ENCODE measurements around the gene ZBTB24.
A peak's percentile ranks its signal among the peaks of the same experiment; 100 is the strongest.

ZBTB24 gene

GRCh38 chr6:109451376-109451775 is 31.6 kb downstream of the ZBTB24 start:
- DNase-seq (ENCODE audit: low read depth): no peak

- no peak for DNase-seq (ENCODE audit: low read depth)
Observed at GRCh38 chr6:109450801-109451200, 32.2 kb downstream of the ZBTB24 start.

DNA sequence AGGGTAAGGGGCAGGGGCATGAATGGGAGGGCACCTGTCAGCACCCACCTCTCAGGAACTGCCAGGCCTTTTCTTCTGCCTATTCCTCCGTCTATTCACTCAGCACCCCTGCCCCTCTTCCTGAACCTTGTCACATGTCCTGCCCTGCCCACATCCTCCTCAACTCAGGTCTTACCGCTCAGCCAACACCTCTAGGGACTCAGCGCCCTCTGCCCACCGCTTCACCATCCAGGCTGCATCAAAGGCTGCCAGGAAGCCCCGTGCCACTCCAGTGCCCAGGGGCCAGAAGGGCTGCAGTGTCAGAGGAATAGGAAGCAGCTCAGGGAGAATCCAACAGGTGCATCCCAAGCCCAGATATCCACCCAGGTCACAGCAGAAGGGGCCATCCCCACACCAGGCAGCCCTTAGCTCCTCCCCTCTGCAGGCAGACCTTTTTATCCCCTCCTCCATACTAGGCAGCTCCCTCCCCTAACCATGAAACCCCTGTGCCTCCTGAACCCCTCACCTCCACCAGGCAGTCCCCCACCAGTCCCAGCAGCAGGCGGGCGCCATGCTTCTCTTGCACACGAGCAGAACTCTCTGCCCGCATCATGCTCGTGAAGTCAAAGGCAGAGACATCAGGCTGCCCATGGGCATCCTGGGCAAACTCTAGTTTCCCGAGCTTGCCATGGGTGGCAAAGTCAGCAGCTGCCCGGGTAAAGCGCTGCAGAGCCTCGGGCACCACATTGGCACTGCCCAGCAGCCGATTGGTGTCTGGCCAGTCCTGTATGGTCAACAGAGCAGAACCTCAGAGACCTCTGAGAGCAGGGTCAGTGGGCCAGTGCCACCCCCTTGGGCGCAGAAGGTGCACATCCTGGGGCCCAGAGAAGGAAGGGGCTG is 33.0 kb downstream of the ZBTB24 start:
- no peak for DNase-seq (ENCODE audit: low read depth)

DNA sequence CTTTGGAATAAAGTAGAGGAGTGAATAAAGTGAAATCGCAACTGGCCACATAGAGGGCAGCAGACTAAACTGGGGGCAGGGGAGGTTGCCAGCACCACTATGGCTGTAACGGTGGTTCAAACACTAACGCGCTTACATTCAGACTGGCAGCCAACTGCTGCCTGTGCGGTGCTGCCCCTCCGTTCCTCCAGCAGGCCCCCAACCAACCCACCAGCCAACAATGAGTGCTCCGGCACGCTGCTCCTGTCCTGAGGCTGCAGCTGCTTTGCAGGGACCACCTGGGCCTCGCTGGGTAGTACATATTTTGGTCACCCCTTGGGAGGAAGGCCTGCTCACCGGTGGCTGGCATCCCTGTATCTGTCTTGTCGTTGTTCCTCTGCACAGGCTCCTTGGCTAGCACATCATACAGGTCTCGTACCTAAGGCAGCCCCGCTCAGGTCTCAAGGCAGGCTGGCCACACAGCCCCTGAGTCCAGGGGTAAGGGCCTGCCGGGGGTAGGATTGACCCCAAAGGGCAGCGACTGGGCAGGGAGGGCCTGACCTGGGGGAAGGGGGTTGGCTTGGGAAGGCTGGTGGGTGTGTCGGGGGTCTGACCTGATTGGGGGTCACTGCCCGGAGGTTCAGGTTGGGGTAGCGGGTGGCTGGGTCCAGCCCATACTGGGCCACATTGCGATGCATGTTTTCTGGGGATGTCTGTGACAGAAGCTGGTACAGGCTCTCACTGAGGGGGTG is 33.8 kb downstream of the ZBTB24 start:
- no peak for DNase-seq (ENCODE audit: low read depth)

DNA sequence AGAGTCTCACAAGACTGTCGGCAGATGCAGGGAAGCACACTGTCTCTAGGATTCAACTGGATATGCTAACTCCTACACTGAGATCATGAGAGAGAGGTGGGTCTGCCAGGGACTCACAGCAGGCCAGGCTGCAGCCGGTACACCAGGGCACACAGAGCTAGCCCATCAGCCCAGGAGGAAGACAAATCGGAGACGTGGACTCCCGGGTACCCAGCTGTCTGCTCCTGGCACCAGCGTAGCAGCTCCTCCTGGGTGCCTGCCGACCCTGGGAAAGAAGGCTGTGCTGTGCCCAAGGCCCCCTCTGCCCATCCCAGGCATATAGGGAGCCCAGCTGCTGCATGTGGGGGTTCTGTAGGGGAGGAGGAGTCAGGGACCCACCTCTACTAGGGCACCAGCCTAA is 34.4 kb downstream of the ZBTB24 start:
- no peak for DNase-seq (ENCODE audit: low read depth)

GRCh38 chr6:109447878-109448555 is 35.0 kb downstream of the ZBTB24 start:
- no peak for DNase-seq (ENCODE audit: low read depth)

DNA sequence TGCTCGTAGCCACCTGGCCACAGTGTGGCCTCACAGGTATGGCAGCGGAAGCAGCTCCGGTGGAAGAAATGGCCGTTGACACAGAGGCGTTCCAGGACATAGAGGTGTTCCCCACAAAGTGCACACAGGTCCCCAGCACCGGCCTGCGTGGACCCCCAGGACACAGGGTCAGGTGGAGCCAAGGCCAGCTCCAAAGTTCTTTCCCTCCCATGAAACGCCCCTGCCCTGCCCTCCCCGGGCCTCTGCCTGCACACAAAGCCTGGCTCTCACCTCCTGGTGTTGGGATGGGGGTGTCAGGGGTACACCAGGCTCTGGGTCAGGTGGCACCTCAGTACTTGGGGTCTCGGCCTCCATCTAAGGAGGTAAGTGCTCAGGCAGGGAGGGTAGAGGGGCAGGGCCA is 35.9 kb downstream of the ZBTB24 start:
- no peak for DNase-seq (ENCODE audit: low read depth)

DNA sequence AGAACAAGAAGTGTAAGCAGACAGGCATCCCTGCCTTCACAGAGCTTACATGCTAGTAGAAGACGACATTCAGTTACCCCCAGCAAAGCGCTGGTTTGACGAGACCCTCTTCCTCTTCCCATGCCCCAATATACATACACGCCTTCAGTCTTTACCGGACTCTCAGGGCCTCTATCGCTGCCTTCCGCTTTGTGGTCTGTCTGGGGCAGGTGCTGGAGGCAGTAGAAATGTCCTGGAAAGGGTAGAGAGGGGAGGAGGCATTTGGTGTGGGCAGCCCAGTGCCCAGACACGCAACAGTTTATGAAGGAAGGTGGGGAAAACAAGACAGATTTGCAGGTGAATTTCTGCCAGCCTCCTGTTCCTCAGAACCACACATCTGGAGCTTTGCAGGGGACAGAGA is 36.5 kb downstream of the ZBTB24 start:
- no peak for DNase-seq (ENCODE audit: low read depth)

DNA sequence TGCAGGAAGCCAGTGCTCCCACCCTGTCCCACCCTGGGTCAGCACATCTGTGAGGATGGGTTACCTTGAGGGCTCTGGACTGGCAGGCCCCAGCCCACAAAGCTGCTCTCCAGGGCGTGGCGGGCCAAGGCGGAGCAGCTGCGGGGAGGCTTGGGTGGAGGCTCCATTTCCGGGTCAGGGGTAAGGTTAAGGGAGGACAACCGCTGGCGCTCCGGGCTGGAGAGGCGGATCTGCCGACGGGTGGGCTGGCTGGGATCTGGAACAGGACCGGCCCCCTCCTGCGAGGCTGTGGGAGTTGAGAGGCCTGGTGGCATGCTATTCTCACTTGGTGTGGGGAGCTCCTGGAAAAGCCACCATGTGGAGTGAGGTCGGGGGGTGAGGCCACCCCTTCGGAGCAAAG is 36.9 kb downstream of the ZBTB24 start:
- DNase-seq (ENCODE audit: low read depth): no peak

GRCh38 chr6:109445382-109445781 is 37.6 kb downstream of the ZBTB24 start:
- DNase-seq (ENCODE audit: low read depth): no peak

GRCh38 chr6:109443425-109443950 is 39.5 kb downstream of the ZBTB24 start:
- DNase-seq (ENCODE audit: low read depth): no peak

- no peak for DNase-seq (ENCODE audit: low read depth)
Observed at GRCh38 chr6:109442393-109442924, 40.6 kb downstream of the ZBTB24 start.

DNA sequence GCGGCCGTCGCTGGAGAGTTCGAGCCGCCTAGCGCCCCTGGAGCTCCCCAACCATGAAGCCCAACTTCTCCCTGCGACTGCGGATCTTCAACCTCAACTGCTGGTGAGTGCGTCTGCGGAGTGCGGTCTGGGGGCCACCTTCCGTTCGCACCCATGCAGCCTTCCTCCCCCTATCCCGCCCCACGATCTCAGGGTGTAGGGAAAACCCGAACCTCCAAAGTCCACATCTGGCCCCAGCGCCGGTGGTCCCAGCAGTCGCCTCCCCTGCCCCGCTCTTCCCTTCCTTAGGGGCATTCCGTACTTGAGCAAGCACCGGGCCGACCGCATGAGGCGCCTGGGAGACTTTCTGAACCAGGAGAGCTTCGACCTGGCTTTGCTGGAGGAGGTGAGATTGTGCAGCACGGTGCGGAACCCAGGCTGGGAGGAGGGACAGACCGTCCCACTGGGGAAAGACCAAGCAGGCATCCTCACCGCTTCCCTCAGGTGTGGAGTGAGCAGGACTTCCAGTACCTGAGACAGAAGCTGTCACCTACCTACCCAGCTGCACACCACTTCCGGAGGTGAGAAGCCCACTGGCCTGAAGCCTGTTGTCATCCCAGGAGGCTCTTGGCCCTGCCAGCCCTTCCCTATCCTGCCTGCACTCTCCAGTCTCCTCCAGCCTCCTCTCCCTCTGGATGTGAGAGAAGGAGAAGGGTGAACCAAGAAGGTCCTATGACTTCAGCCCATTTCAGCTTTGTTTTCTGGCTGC is 41.8 kb downstream of the ZBTB24 start:
- DNase-seq (ENCODE audit: low read depth): no peak

DNA sequence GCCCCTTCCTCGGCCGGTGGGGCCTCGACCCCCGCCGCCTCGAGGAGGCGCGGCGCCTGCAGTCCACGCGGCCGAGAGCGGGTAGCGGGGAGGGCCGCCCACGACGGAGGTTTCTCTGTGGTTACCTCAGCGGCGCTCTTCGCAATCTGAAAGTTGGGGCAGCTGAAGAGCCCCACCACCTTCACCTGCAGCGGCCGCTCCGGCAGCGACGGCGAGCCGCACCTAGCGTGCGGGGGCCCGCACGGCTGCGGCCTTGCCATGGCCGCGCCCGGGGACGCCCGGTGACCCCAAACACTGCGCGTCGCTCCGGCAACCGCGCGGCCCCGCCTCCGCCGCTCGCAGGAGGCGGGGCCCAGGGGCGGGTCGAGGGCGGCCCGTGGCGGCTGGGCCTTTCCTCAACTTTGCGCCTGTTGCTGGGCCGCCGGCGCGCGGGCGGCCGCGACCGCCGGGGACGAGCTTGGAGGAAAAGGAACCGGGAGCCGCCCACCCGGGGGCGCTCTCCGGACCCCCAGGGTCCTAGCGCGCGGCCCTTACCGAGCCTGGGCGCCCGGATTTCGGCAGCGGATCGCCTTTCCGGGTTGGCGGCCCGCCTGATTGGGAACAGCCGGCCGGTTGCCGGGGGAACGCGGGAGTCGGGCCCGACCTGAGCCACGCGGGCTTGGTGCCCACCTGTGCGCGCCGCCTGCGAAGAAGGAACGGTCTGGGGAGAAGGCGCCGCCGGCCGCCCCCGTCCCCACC is 42.5 kb downstream of the ZBTB24 start, which contains the start of the genes PPIL6 and SMPD2:
TSS of gene PPIL6 (minus strand) at position 298 of the 738 bp plus-strand sequence. CDS start at position 260, 38 bp downstream.
TSS of gene SMPD2 (plus strand) at position 394 of the 738 bp plus-strand sequence. CDS start 398 bp downstream, outside the sequence.
- DNase-seq (ENCODE audit: low read depth): peak; percentile 63

- no peak for DNase-seq (ENCODE audit: low read depth)
Observed at GRCh38 chr6:109436041-109436440, 47.0 kb downstream of the ZBTB24 start.

- no peak for DNase-seq (ENCODE audit: low read depth)
Observed at GRCh38 chr6:109434456-109434855, 48.6 kb downstream of the ZBTB24 start.

DNA sequence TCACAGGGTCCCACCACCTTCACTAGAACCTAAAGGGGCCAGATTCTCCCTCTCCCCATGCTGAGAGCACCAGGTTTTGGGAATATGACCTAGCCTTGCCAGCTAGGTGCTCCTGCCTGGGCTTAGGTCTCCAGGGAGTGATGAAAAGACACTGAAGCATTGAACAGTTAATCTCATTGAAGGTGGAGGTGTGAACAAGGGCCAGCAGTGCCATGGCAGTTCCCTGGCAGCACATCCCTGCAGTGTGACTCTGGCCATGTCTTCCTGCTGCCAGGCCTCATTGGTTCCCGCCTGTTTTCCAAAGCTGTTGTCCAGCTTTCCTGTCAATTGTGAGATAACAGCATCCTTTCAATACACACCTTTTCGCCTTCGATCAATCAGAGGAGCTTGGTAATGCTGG is 53.5 kb downstream of the ZBTB24 start:
- DNase-seq (ENCODE audit: low read depth): no peak

DNA sequence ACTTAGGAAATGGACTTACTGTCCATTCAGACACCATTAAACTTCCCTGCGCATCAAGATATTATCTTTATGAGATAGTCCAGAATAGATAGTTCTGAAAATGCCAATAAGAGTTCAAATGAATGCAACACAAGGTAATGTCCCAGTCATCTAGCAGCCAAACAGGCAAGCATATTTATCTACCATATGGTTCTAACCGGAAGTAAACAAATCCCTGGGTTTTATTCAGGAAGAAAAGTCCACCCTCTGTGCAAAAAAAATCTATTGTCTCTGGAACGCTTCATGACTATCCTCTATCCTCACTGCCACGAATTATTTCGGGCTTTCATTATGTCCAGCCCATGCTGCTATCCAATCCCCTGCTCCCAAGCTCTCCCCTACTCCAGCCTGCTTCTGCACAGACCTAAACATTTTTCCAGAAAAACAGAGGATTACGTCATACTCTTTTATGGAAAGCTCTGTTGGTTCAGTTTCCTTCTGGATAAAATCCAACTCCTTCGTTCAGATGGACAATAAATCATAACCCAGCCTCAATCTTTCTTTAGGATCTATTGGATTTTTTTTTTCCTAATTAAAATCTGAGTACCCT is 54.0 kb downstream of the ZBTB24 start:
- no peak for DNase-seq (ENCODE audit: low read depth)

DNA sequence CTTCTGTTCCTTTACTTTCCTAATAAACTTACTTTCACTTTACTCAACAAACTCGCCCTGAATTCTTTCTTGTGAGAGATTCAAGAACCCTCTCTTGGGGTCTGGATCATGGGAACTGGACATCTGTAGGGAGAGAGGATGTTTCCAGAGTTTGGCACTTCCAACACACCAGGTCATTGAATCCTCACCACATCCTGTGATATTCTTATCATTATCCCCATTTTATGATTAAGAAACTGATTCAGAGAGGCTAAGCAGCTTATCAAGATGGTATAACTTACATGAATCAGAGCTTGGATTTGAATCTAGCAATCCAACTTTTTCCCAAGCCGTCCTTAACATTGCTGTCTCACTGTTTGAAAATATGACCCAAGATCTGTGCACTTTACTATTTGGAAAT is 58.1 kb downstream of the ZBTB24 start:
- DNase-seq (ENCODE audit: low read depth): no peak

DNA sequence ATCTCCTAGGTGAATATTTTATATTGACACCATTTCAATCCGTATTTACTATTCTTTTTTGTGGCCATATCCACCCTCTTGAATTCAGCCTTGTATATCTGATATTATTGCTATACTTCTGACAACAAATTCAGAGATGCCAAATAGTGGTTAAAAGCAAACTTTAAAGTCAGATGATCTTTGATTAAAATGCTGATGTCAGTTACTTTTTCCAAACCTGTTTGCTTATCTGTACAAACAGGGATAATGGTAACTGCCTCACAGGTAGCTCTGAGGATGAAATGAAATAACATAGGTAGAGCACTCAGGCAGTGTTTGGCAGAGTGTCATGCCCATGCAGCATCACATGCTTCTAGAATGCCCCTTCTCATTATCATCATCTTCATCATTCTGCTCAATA is 61.8 kb downstream of the ZBTB24 start:
- DNase-seq (ENCODE audit: low read depth): no peak

Data from stimulated activated CD4-positive, alpha-beta T cell treated with anti-CD3 and anti-CD28 coated beads, Interleukin-2, amount 100 ng/mL, for 4 hours (primary cell).